Measurements from ENCODE around the gene JAKMIP1.

GRCh38 chr4:6078560-6078959 lies 121.8 kb downstream of the JAKMIP1 start:
- no peak for TF ChIP-seq FOSL1 (CRISPR knock-in tag; IDR thresholded peaks at IDR 0.05; ENCODE audit: borderline replicate concordance)
- TF ChIP-seq, protein P1, sequence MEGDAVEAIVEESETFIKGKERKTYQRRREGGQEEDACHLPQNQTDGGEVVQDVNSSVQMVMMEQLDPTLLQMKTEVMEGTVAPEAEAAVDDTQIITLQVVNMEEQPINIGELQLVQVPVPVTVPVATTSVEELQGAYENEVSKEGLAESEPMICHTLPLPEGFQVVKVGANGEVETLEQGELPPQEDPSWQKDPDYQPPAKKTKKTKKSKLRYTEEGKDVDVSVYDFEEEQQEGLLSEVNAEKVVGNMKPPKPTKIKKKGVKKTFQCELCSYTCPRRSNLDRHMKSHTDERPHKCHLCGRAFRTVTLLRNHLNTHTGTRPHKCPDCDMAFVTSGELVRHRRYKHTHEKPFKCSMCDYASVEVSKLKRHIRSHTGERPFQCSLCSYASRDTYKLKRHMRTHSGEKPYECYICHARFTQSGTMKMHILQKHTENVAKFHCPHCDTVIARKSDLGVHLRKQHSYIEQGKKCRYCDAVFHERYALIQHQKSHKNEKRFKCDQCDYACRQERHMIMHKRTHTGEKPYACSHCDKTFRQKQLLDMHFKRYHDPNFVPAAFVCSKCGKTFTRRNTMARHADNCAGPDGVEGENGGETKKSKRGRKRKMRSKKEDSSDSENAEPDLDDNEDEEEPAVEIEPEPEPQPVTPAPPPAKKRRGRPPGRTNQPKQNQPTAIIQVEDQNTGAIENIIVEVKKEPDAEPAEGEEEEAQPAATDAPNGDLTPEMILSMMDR (CRISPR knock-in tag; IDR thresholded peaks at IDR 0.05), result no peak
- TF ChIP-seq ZNF780A (CRISPR knock-in tag; IDR thresholded peaks at IDR 0.05), result no peak
- TF ChIP-seq ZNF558 (CRISPR knock-in tag; IDR thresholded peaks at IDR 0.05; ENCODE audit: borderline replicate concordance), result no peak
- no peak for TF ChIP-seq U2AF2 (IDR thresholded peaks at IDR 0.05; ENCODE audit: low read depth, low read length)
- TF ChIP-seq ZNF615 (CRISPR knock-in tag; IDR thresholded peaks at IDR 0.05; ENCODE audit: borderline replicate concordance), result no peak
- TF ChIP-seq POLR2A (IDR thresholded peaks at IDR 0.05; ENCODE audit: insufficient read depth in 1 of 2, low read depth in 2 of 2, low read length in 2 of 2), result no peak
- TF ChIP-seq SNAI1 (CRISPR knock-in tag; IDR thresholded peaks at IDR 0.05; ENCODE audit: borderline replicate concordance), result no peak
- no peak for TF ChIP-seq ZNF281 (CRISPR knock-in tag; IDR thresholded peaks at IDR 0.05; ENCODE audit: borderline replicate concordance)
- TF ChIP-seq SMARCC2 (IDR thresholded peaks at IDR 0.05), result no peak
- TF ChIP-seq EP300 (IDR thresholded peaks at IDR 0.05; ENCODE audit: low read depth in 2 of 2, low read length in 2 of 2), result no peak
- no peak for TF ChIP-seq EP300 (CRISPR knock-in tag; IDR thresholded peaks at IDR 0.05; ENCODE audit: borderline replicate concordance)
- TF ChIP-seq TAF1 (CRISPR knock-in tag; IDR thresholded peaks at IDR 0.05), result no peak
- TF ChIP-seq ZNF468 (CRISPR knock-in tag; IDR thresholded peaks at IDR 0.05), result no peak
- TF ChIP-seq BRD4 (CRISPR knock-in tag; IDR thresholded peaks at IDR 0.05), result no peak
